A673 (cell line): Measurements from ENCODE around the gene CREM. TPM values are rescaled to one million over a fixed set of nuclear protein-coding genes. Genes with fewer than 3 reads are reported as not detected.
A peak's percentile ranks its signal among the peaks of the same experiment; 100 is the strongest.

Experiments used
- BruUV-seq: library from RNA; stranded (reverse); fragments of 400-500 nt; replicated peaks from 2 replicates; lab custom pipeline; 2021; lab: Mats Ljungman, UMichigan
- CTCF ChIA-PET: fragments of 300-600 bp; sonication (Branson Sonifier 250); formaldehyde crosslinking; loops from one replicate; lab custom pipeline; 2022; ENCODE audit warnings: antibody characterized with exemption; lab: Charles Lee
- POLR2A ChIA-PET: fragments of 300-600 bp; sonication (Branson Sonifier 250); formaldehyde crosslinking; loops from one replicate; lab custom pipeline; 2022; ENCODE audit warnings: antibody characterized with exemption; ENCODE audit not compliant: low non-redundant PET; lab: Charles Lee
- DNase-seq: peaks from one replicate; pipeline ENCODE4 v3.0.0-alpha.2; 2015; ENCODE audit warnings: low spot score
- H3K27ac ChIP-seq: fragments of 200-600 bp; sonication (generic); 2 replicates; pipeline ENCODE4 v1.5.1; 2016; ENCODE audit warnings: mixed run types, low read depth, mild to moderate bottlenecking, mixed read lengths, antibody characterized with exemption, low read length; ENCODE audit not compliant: poor library complexity, severe bottlenecking
- H3K27me3 ChIP-seq: fragments of 200-600 bp; sonication (generic); replicated peaks from 2 replicates; pipeline ENCODE4 v1.6.1; 2017; ENCODE audit warnings: mixed run types, low read depth, mild to moderate bottlenecking, mixed read lengths, antibody characterized with exemption, low read length; ENCODE audit not compliant: insufficient read depth, poor library complexity
- H3K36me3 ChIP-seq: fragments of 200-600 bp; sonication (generic); 2 replicates; pipeline ENCODE4 v1.6.1; 2016; ENCODE audit warnings: mixed run types, mild to moderate bottlenecking, mixed read lengths, antibody characterized with exemption, low read length; ENCODE audit not compliant: insufficient read depth, poor library complexity, severe bottlenecking
- H3K4me1 ChIP-seq: fragments of 200-600 bp; sonication (generic); 2 replicates; pipeline ENCODE4 v1.6.1; 2017; ENCODE audit warnings: mixed run types, mild to moderate bottlenecking, mixed read lengths, antibody characterized with exemption, low read length; ENCODE audit not compliant: insufficient read depth, poor library complexity, severe bottlenecking
- H3K4me3 ChIP-seq: fragments of 200-600 bp; sonication (generic); 2 replicates; pipeline ENCODE4 v1.5.1; 2016; ENCODE audit warnings: low read depth, mixed run types, mild to moderate bottlenecking, mixed read lengths, low read length; ENCODE audit not compliant: poor library complexity, severe bottlenecking
- H3K9me3 ChIP-seq: fragments of 200-600 bp; sonication (generic); 2 replicates; pipeline ENCODE4 v1.6.1; 2016; ENCODE audit warnings: mixed run types, low read depth, mild to moderate bottlenecking, mixed read lengths, antibody characterized with exemption, low read length; ENCODE audit not compliant: poor library complexity, severe bottlenecking
- CTCF ChIP-seq: fragments of 300-800, 200-600 bp; sonication (generic); conservative IDR thresholded peaks from 2 replicates; pipeline ENCODE4 v1.5.1; 2017; ENCODE audit warnings: low read depth, mild to moderate bottlenecking, antibody characterized with exemption, low read length, moderate library complexity, mixed read lengths
- EZH2 ChIP-seq: fragments of 200-600 bp; sonication (generic); IDR thresholded peaks from 2 replicates; pipeline ENCODE4 v1.6.1; 2017; ENCODE audit warnings: borderline replicate concordance, low read depth, mild to moderate bottlenecking, mixed read lengths, antibody characterized with exemption, low read length; ENCODE audit not compliant: poor library complexity, severe bottlenecking
- intact Hi-C: fragments of 100-400 bp; cut with micrococcal nuclease; formaldehyde crosslinking; loops from one replicate; pipeline ENCODE4 v1.10.0; 2022; ENCODE audit not compliant: unreplicated experiment
- total RNA-seq: library from RNA; stranded (reverse); gene quantifications from 2 replicates; pipeline ENCODE4 v1.2.3, GENCODE V29; 2021

Gene CREM
- total RNA-seq, 1 experiment from 2014 or later = 66.3 TPM

- no peak for DNase-seq
- BruUV-seq = no TSS peak
- POLR2A ChIA-PET = interaction anchor here (0.9 kb wide), 1 partner anchor 8 kb away, joined by 3 read pairs; no protein-coding TSS in a partner anchor
- no peak for TF ChIP-seq EZH2
- TF ChIP-seq CTCF = no peak
- Histone ChIP-seq H3K9me3 (no peaks in the 10 kb centered on the region), H3K4me3 (no peak overlapping the region), H3K4me1 (peaks cover 15% of the 10 kb centered on the region), H3K36me3 (no peaks in the 10 kb centered on the region), H3K27me3 (no peaks in the 10 kb centered on the region), H3K27ac (no peak overlapping the region)
- intact Hi-C loops = no loop called here
- CTCF ChIA-PET = no interaction called here
Measured at GRCh38 chr10:35203745-35204144, 77.1 kb downstream of the CREM start.

GRCh38 chr10:35204650-35205319 lies 78.1 kb downstream of the CREM start:
- Histone ChIP-seq H3K4me1 (peaks cover 15% of the 10 kb centered on the region), H3K9me3 (no peaks in the 10 kb centered on the region), H3K27me3 (no peaks in the 10 kb centered on the region), H3K4me3 (no peak overlapping the region), H3K36me3 (peaks cover 6% of the 10 kb centered on the region), H3K27ac (peak overlapping the region; percentile 38)
- intact Hi-C loops = no loop called here
- ChIA-PET CTCF (interaction anchor here (0.7 to 1.5 kb wide), 2 partner anchors 9 to 175 kb away, joined by 4 to 7 read pairs; no protein-coding TSS in a partner anchor), POLR2A (interaction anchor here (0.9 kb wide), 1 partner anchor 9 kb away, joined by 3 read pairs; no protein-coding TSS in a partner anchor)
- DNase-seq = peak; percentile 30
- TF ChIP-seq EZH2 (no peak), CTCF (no peak)
- no TSS peak for BruUV-seq

GRCh38 chr10:35206274-35206673 lies 79.6 kb downstream of the CREM start:
- BruUV-seq = no TSS peak
- intact Hi-C loops = no loop called here
- POLR2A ChIA-PET = no interaction called here

More at GRCh38 chr10:35206274-35206673, 79.6 kb downstream of the CREM start:
- H3K36me3 ChIP-seq = peaks cover 12% of the 10 kb centered on the region
- H3K27me3 ChIP-seq = no peaks in the 10 kb centered on the region
- no peaks in the 10 kb centered on the region for H3K9me3 ChIP-seq
- DNase-seq = no peak
- no peak overlapping the region for H3K4me3 ChIP-seq
- no peak for TF ChIP-seq CTCF
- TF ChIP-seq EZH2 = no peak
- peaks cover 12% of the 10 kb centered on the region for H3K4me1 ChIP-seq
- CTCF ChIA-PET = no interaction called here
- no peak overlapping the region for H3K27ac ChIP-seq
